Liver (tissue), 9 donors: ENCODE measurements around the gene TRAPPC6A. TPM values are rescaled to one million over a fixed set of nuclear protein-coding genes. Genes with fewer than 3 reads are reported as not detected.

Source experiments
- DNase-seq: peaks from one replicate; pipeline ENCODE4 v3.0.0-alpha.2; 2017; ENCODE audit warnings: low spot score
- H3K27ac ChIP-seq, 2 donors: one replicate each; pipeline ENCODE4 v1.7.0; 2013; ENCODE audit warnings: inconsistent platforms in 2 of 2, low read length in 2 of 2, control low read depth in 1 of 2, low read depth in 1 of 2, mild to moderate bottlenecking in 1 of 2
- H3K27me3 ChIP-seq, 4 donors: one replicate each; pipeline versions ENCODE4 v1.6.1 to v1.7.0; 2013; ENCODE audit warnings: low read length in 3 of 4, inconsistent platforms in 1 of 4, mild to moderate bottlenecking in 1 of 4, moderate library complexity in 1 of 4; ENCODE audit not compliant: control insufficient read depth in 4 of 4, insufficient read depth in 4 of 4
- H3K36me3 ChIP-seq, 4 donors: one replicate each; pipeline versions ENCODE4 v1.6.1 to v1.7.0; 2013; ENCODE audit warnings: low read length in 3 of 4, mild to moderate bottlenecking in 3 of 4, low read depth in 1 of 4, moderate library complexity in 1 of 4; ENCODE audit not compliant: control insufficient read depth in 4 of 4, insufficient read depth in 3 of 4
- H3K4me1 ChIP-seq, 4 donors: one replicate each; pipeline versions ENCODE4 v1.6.1 to v1.7.0; 2013; ENCODE audit warnings: low read length in 3 of 4, mild to moderate bottlenecking in 3 of 4, moderate library complexity in 1 of 4; ENCODE audit not compliant: control insufficient read depth in 4 of 4, insufficient read depth in 4 of 4
- H3K4me3 ChIP-seq, 3 donors: one replicate each; pipeline versions ENCODE4 v1.6.1 to v1.7.0; 2013; ENCODE audit warnings: low read length in 3 of 3, control low read depth in 1 of 3, low read depth in 1 of 3, mild to moderate bottlenecking in 1 of 3
- H3K9ac ChIP-seq, 2 donors: one replicate each; pipeline ENCODE4 v1.7.0; 2013; ENCODE audit warnings: low read length in 2 of 2, mild to moderate bottlenecking in 2 of 2, moderate library complexity in 2 of 2, control low read depth in 1 of 2, low read depth in 1 of 2
- H3K9me3 ChIP-seq, 4 donors: one replicate each; pipeline versions ENCODE4 v1.6.1 to v1.7.0; 2013; ENCODE audit warnings: low read length in 3 of 4; ENCODE audit not compliant: control insufficient read depth in 4 of 4
- EGR1 ChIP-seq, 2 donors: IDR thresholded peaks; 2 replicates each; pipeline ENCODE4 v1.6.1; 2016 to 2018; ENCODE audit warnings: antibody characterized with exemption in 2 of 2, low read depth in 2 of 2
- FOXA1 ChIP-seq: IDR thresholded peaks from 2 replicates; pipeline ENCODE4 v1.6.1; 2016; ENCODE audit warnings: antibody characterized with exemption
- GABPA ChIP-seq, 2 donors: IDR thresholded peaks in 1 of 2; conservative IDR thresholded peaks in 1 of 2; 2 replicates each; pipeline ENCODE4 v1.6.1; 2016; ENCODE audit warnings: antibody characterized with exemption in 2 of 2, mild to moderate bottlenecking in 1 of 2, moderate library complexity in 1 of 2
- HNF4A ChIP-seq, 2 donors: conservative IDR thresholded peaks; 2 replicates each; pipeline ENCODE4 v1.6.1; 2016; ENCODE audit warnings: antibody characterized with exemption in 2 of 2, mild to moderate bottlenecking in 2 of 2
- HNF4G ChIP-seq: IDR thresholded peaks from 2 replicates; pipeline ENCODE4 v1.6.1; 2016; ENCODE audit warnings: antibody characterized with exemption
- JUND ChIP-seq, 2 donors: IDR thresholded peaks; 2 replicates each; pipeline ENCODE4 v1.6.1; 2016; ENCODE audit warnings: antibody characterized with exemption in 2 of 2
- NR2F2 ChIP-seq: IDR thresholded peaks from 2 replicates; pipeline ENCODE4 v1.6.1; 2016; ENCODE audit warnings: antibody characterized with exemption
- RAD21 ChIP-seq, 2 donors: IDR thresholded peaks; 2 replicates each; pipeline ENCODE4 v1.6.1; 2016; ENCODE audit warnings: antibody characterized with exemption in 2 of 2, mild to moderate bottlenecking in 2 of 2
- RXRA ChIP-seq, 2 donors: IDR thresholded peaks; 2 replicates each; pipeline ENCODE4 v1.6.1; 2017 to 2018; ENCODE audit warnings: antibody characterized with exemption in 2 of 2, mild to moderate bottlenecking in 1 of 2
- SP1 ChIP-seq: IDR thresholded peaks from 2 replicates; pipeline ENCODE4 v1.6.1; 2018; ENCODE audit warnings: antibody characterized with exemption, mild to moderate bottlenecking
- TAF1 ChIP-seq: conservative IDR thresholded peaks from 2 replicates; pipeline ENCODE4 v1.6.1; 2016; ENCODE audit warnings: antibody characterized with exemption, mild to moderate bottlenecking
- YY1 ChIP-seq: IDR thresholded peaks from 2 replicates; pipeline ENCODE4 v1.6.1; 2016; ENCODE audit warnings: antibody characterized with exemption, mild to moderate bottlenecking
- WGBS: extraction: QIAGEN DNeasy Blood & Tissue Kit; methylation state at CpG from one replicate; pipeline ENCODE4 v1.1.7; 2013; 5-methylcytosine and 5-hydroxymethylcytosine counted together
- polyA plus RNA-seq, 2 donors: library from polyadenylated mRNA; stranded (reverse) in 1 of 2; unstranded in 1 of 2; fragments of 200-250 nt in 1 of 2; fragments of >200 nt in 1 of 2; fragmentation: Nextera tagmentation in 1 of 2; extraction: Ambion mirVana in 1 of 2; gene quantifications; one replicate each; pipeline versions ENCODE4 v1.2.1 to v1.2.3, GENCODE V29; 2013 to 2015
- total RNA-seq, 2 donors: library from RNA; depleted of rRNA; stranded (reverse); fragments of >200 nt; gene quantifications; one replicate each; pipeline ENCODE4 v1.2.3, GENCODE V29; 2014
- TF ChIP-seq, protein P1 (sequence below): IDR thresholded peaks from 2 replicates; pipeline ENCODE4 v1.6.1; 2016; ENCODE audit warnings: antibody characterized with exemption
- TF ChIP-seq, protein P2 (sequence below): IDR thresholded peaks from 2 replicates; pipeline ENCODE4 v1.6.1; 2016; ENCODE audit warnings: antibody characterized with exemption, mild to moderate bottlenecking
- TF ChIP-seq, protein P3 (sequence below): IDR thresholded peaks from 2 replicates; pipeline ENCODE4 v1.6.1; 2016; ENCODE audit warnings: antibody characterized with exemption
- TF ChIP-seq, protein P4 (sequence below): fragments of 150-350 bp; IDR thresholded peaks from 2 replicates; pipeline ENCODE4 v1.5.1; 2017; ENCODE audit warnings: improper control_type of control experiment, low read depth, low read length; ENCODE audit not compliant: missing input control
- donor health status: healthy.
- donor health status: healthy.
- donor health status: healthy.
- donor health status: healthy.
- donor health status: healthy.

The TRAPPC6A gene
- total and polyA plus RNA-seq, 4 donors = 14.8 to 52.2 (median 28.6) TPM

DNA sequence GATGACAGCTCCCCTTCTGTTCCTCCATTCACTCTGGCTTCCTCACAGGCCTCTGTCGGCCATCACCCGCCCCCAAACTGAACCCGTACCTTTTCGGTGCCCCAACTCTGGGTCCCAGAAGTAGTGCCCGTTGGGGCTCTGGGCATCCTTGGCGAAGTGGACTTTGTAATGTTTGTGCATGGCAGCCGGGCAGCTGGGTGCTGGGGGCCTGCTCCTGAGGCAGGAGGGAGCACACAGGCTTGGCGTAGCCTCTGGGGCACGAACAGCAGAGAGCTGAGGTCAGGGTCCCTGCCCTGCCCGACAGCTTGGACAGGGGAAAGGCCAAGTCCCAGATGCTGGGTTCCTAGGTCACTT is 18.1 kb downstream of the TRAPPC6A start:
- Histone ChIP-seq H3K9me3 (no peaks in the 10 kb centered on the region), H3K4me1 (peaks cover 0 to 10% (median 3%) of the 10 kb centered on the region in 4 donors), H3K27me3 (no peaks in the 10 kb centered on the region), H3K4me3 (no peak overlapping the region), H3K27ac (no peak overlapping the region), H3K36me3 (no peaks in the 10 kb centered on the region), H3K9ac (no peak overlapping the region)
- TF ChIP-seq, protein P1, sequence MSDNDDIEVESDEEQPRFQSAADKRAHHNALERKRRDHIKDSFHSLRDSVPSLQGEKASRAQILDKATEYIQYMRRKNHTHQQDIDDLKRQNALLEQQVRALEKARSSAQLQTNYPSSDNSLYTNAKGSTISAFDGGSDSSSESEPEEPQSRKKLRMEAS = no peak
- no peak for TF ChIP-seq FOXA1
- TF ChIP-seq JUND (IDR thresholded peaks at IDR 0.05) = no peak
- TF ChIP-seq HNF4A (conservative IDR thresholded peaks at IDR 0.05) = no peak
- no peak for TF ChIP-seq EGR1 (IDR thresholded peaks at IDR 0.05; ENCODE audit: low read depth in 2 of 2)
- TF ChIP-seq, protein P2, sequence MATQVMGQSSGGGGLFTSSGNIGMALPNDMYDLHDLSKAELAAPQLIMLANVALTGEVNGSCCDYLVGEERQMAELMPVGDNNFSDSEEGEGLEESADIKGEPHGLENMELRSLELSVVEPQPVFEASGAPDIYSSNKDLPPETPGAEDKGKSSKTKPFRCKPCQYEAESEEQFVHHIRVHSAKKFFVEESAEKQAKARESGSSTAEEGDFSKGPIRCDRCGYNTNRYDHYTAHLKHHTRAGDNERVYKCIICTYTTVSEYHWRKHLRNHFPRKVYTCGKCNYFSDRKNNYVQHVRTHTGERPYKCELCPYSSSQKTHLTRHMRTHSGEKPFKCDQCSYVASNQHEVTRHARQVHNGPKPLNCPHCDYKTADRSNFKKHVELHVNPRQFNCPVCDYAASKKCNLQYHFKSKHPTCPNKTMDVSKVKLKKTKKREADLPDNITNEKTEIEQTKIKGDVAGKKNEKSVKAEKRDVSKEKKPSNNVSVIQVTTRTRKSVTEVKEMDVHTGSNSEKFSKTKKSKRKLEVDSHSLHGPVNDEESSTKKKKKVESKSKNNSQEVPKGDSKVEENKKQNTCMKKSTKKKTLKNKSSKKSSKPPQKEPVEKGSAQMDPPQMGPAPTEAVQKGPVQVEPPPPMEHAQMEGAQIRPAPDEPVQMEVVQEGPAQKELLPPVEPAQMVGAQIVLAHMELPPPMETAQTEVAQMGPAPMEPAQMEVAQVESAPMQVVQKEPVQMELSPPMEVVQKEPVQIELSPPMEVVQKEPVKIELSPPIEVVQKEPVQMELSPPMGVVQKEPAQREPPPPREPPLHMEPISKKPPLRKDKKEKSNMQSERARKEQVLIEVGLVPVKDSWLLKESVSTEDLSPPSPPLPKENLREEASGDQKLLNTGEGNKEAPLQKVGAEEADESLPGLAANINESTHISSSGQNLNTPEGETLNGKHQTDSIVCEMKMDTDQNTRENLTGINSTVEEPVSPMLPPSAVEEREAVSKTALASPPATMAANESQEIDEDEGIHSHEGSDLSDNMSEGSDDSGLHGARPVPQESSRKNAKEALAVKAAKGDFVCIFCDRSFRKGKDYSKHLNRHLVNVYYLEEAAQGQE = no peak
- TF ChIP-seq, protein P3, sequence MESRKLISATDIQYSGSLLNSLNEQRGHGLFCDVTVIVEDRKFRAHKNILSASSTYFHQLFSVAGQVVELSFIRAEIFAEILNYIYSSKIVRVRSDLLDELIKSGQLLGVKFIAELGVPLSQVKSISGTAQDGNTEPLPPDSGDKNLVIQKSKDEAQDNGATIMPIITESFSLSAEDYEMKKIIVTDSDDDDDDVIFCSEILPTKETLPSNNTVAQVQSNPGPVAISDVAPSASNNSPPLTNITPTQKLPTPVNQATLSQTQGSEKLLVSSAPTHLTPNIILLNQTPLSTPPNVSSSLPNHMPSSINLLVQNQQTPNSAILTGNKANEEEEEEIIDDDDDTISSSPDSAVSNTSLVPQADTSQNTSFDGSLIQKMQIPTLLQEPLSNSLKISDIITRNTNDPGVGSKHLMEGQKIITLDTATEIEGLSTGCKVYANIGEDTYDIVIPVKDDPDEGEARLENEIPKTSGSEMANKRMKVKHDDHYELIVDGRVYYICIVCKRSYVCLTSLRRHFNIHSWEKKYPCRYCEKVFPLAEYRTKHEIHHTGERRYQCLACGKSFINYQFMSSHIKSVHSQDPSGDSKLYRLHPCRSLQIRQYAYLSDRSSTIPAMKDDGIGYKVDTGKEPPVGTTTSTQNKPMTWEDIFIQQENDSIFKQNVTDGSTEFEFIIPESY = no peak
- TF ChIP-seq YY1 = no peak
- TF ChIP-seq, protein P4, sequence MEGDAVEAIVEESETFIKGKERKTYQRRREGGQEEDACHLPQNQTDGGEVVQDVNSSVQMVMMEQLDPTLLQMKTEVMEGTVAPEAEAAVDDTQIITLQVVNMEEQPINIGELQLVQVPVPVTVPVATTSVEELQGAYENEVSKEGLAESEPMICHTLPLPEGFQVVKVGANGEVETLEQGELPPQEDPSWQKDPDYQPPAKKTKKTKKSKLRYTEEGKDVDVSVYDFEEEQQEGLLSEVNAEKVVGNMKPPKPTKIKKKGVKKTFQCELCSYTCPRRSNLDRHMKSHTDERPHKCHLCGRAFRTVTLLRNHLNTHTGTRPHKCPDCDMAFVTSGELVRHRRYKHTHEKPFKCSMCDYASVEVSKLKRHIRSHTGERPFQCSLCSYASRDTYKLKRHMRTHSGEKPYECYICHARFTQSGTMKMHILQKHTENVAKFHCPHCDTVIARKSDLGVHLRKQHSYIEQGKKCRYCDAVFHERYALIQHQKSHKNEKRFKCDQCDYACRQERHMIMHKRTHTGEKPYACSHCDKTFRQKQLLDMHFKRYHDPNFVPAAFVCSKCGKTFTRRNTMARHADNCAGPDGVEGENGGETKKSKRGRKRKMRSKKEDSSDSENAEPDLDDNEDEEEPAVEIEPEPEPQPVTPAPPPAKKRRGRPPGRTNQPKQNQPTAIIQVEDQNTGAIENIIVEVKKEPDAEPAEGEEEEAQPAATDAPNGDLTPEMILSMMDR = no peak
- TF ChIP-seq GABPA (IDR thresholded peaks at IDR 0.05 in 1 of 2, conservative IDR thresholded peaks at IDR 0.05 in 1 of 2) = no peak
- TF ChIP-seq SP1 = no peak
- TF ChIP-seq HNF4G = no peak
- no peak for TF ChIP-seq RXRA (IDR thresholded peaks at IDR 0.05)
- no peak for TF ChIP-seq NR2F2
- TF ChIP-seq RAD21 (IDR thresholded peaks at IDR 0.05) = no peak
- DNase-seq = no peak
- 59% methylated on average over 10 of the region's 10 CpGs for WGBS

DNA sequence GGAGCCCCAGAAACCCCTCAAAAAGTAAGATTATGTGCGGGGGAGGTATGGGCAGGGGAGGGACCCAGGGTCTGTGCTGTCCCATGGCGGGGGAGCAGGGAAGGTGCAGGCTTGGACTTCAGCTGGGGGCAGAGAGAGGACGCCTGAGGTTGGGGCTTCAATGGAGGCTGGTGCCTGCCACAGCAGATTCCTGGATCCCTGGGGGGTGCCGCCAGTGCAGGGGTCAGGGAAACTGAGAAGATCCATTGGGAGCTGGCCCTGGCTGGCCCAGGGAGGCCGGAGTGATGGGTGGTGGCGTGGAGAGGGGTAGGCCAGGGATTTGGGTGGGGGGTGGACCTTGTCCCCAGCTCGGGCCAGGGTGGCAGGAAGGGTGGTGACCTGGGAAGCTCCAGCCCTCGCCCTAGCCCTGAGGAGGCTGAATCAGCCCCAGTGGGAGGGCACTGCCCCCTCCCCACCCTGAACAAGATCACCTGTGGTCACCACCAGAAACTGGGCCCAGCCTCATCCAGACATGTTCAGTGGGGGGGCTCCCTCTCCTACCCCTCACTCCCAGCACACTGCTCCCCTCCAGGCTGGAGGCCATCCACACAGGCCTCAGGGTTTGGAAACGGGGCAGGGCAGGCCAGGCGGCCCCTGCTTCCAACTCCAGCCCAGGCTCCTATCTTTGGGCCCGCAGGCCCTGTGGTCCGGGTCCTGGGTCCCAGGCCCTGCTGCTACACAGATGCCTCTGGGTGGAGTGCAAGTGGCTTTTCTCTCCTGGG is 18.6 kb downstream of the TRAPPC6A start:
- Histone ChIP-seq H3K9ac (no peak overlapping the region), H3K36me3 (no peaks in the 10 kb centered on the region), H3K4me3 (no peak overlapping the region), H3K27ac (no peak overlapping the region), H3K4me1 (peaks cover 0 to 10% (median 3%) of the 10 kb centered on the region in 4 donors), H3K9me3 (no peaks in the 10 kb centered on the region), H3K27me3 (peaks cover 0 to 1% (median 0%) of the 10 kb centered on the region in 4 donors)
- WGBS = 79% methylated on average over 12 of the region's 12 CpGs
- TF ChIP-seq TAF1 (no peak), RAD21 (IDR thresholded peaks at IDR 0.05) (no peak), JUND (IDR thresholded peaks at IDR 0.05) (no peak), EGR1 (IDR thresholded peaks at IDR 0.05; ENCODE audit: low read depth in 2 of 2) (no peak), YY1 (no peak), RXRA (IDR thresholded peaks at IDR 0.05) (no peak)
- TF ChIP-seq, protein P1 = no peak
- DNase-seq = no peak
